ES-I3 (cell line): ENCODE results near the gene RPL4.

Experiments used
- H3K36me3 ChIP-seq: 2 replicates; pipeline ENCODE4 v1.6.1; 2013; ENCODE audit warnings: mild to moderate bottlenecking, low read length, control low read depth, moderate library complexity; ENCODE audit not compliant: insufficient read depth
- H3K4me1 ChIP-seq: 2 replicates; pipeline ENCODE4 v1.6.1; 2013; ENCODE audit warnings: mild to moderate bottlenecking, control low read depth, low read length; ENCODE audit not compliant: insufficient read depth
- H3K9ac ChIP-seq: 2 replicates; pipeline ENCODE4 v1.6.1; 2013; ENCODE audit warnings: low read depth, mild to moderate bottlenecking, low read length, moderate library complexity
- H3K9me3 ChIP-seq: 2 replicates; pipeline ENCODE4 v1.6.1; 2013; ENCODE audit warnings: mild to moderate bottlenecking, low read length, moderate library complexity; ENCODE audit not compliant: control insufficient read depth, insufficient read depth

Gene RPL4

DNA sequence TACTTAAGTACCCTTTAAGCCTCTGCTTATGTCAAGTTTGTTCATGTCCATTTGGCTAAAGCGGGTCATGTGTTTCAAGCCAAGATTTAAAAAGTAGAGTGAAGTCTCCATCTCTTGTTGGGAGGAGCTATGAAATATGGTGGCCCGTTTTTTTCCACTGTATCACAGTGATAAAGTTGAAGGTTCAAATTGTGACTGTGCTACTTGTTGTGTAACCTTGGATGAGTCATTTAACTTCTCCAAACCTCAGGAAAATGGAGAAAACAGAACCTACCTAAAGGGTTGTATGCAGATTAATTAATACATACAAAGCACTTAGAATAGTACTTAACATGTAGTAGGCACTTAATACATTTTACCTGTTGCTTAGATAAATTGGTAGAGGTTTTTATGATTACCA lies 50.5 kb downstream of the RPL4 start:
- Histone ChIP-seq H3K9ac (no peak overlapping the region), H3K9me3 (no peaks in the 10 kb centered on the region), H3K4me1 (no peaks in the 10 kb centered on the region; the same call in 1 of the 2 replicates), H3K36me3 (peaks cover 3% of the 10 kb centered on the region; the same call in 1 of the 2 replicates)

DNA sequence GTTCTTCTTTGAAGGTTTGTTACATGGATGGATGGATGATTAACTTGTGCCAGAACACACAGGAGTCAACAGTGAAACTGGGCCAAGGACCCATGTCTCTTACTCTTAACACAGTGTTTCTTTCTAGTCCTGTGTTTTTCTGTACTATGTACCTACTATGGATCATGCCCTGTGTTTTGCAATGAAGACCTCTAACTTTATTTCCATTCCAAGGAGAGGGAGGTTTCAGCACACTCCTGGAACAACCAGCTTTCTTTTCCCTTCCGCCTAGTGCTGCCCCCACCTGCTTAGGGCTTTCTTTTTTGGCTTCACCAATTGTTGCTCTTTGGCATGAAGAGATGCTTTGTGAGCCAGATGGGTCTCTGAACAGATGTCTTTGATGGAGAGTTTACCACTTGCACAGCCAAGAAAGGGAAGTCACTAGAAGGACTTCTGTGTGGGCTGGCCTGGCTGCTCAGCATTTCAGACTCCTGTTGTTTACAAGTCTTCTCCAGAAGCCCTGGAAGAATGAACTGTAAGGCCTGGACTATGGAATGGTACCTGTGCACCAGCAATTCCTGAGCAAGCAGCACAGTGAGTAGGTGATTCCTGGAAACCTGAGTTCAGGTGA lies 51.6 kb downstream of the RPL4 start:
- no peaks in the 10 kb centered on the region; the same call in 1 of the 2 replicates for H3K4me1 ChIP-seq
- H3K36me3 ChIP-seq = peaks cover 3% of the 10 kb centered on the region; the same call in 1 of the 2 replicates
- H3K9me3 ChIP-seq = no peaks in the 10 kb centered on the region
- H3K9ac ChIP-seq = no peak overlapping the region

DNA sequence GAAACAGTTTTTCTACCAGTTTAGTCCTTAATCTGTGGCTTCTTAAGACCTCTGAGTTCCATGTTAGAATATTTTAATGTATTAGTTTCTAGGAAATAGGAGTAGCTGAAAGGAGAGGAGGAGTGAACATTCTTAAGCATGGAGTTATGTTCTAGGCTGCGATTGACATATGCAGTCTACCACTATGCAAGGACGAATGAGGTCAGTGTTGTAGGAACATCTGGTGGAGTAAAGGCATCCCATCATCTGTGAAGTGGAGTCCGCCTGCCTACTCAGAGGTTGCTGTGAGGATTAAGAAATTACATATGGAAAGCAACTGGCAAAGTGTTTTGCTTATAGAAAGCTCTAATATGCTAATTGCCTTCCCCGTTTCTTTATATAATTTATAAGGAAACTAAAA lies 52.2 kb downstream of the RPL4 start:
- no peaks in the 10 kb centered on the region for H3K4me1 ChIP-seq
- H3K9me3 ChIP-seq = no peaks in the 10 kb centered on the region
- peaks cover 3% of the 10 kb centered on the region; the same call in 1 of the 2 replicates for H3K36me3 ChIP-seq
- no peak overlapping the region for H3K9ac ChIP-seq
